Hepatocyte (in vitro differentiated cells): ENCODE results near the gene IMMT. TPM values are rescaled to one million over a fixed set of nuclear protein-coding genes. Genes with fewer than 3 reads are reported as not detected.

Source experiments
- DNase-seq: peaks from one replicate; pipeline ENCODE4 v3.0.0-alpha.2; 2016; ENCODE audit warnings: low spot score
- H2AFZ ChIP-seq: fragments of 200-600 bp; sonication (generic); 2 replicates; pipeline ENCODE4 v1.6.0; 2016; ENCODE audit warnings: antibody characterized with exemption, mild to moderate bottlenecking
- H3K27ac ChIP-seq: fragments of 200-600 bp; sonication (generic); 2 replicates; pipeline ENCODE4 v1.5.1; 2016; ENCODE audit warnings: mild to moderate bottlenecking
- H3K27me3 ChIP-seq: fragments of 200-600 bp; sonication (generic); 2 replicates; pipeline ENCODE4 v1.6.1; 2016
- H3K36me3 ChIP-seq: fragments of 200-600 bp; sonication (generic); replicated peaks from 2 replicates; pipeline ENCODE4 v1.5.1; 2016; ENCODE audit warnings: low read depth; ENCODE audit not compliant: insufficient read depth
- H3K4me1 ChIP-seq: fragments of 200-600 bp; sonication (generic); 2 replicates; pipeline ENCODE4 v1.5.1; 2016; ENCODE audit warnings: mild to moderate bottlenecking, moderate library complexity; ENCODE audit not compliant: insufficient read depth
- H3K4me2 ChIP-seq: fragments of 200-600 bp; sonication (generic); 2 replicates; pipeline ENCODE4 v1.6.0; 2016
- H3K4me3 ChIP-seq: fragments of 200-600 bp; sonication (generic); 2 replicates; pipeline ENCODE4 v1.5.1; 2016; ENCODE audit warnings: mild to moderate bottlenecking
- H3K79me2 ChIP-seq: fragments of 200-600 bp; sonication (generic); 2 replicates; pipeline ENCODE4 v1.6.0; 2017; ENCODE audit warnings: mild to moderate bottlenecking
- H3K9me2 ChIP-seq: fragments of 200-600 bp; sonication (generic); replicated peaks from 2 replicates; pipeline ENCODE4 v1.6.0; 2017; ENCODE audit warnings: mild to moderate bottlenecking; ENCODE audit not compliant: insufficient read depth
- H3K9me3 ChIP-seq: fragments of 200-600 bp; sonication (generic); 2 replicates; pipeline ENCODE4 v1.5.1; 2016; ENCODE audit warnings: low read depth, mild to moderate bottlenecking
- H4K20me1 ChIP-seq: fragments of 200-600 bp; sonication (generic); 2 replicates; pipeline ENCODE4 v1.6.0; 2016; ENCODE audit warnings: mild to moderate bottlenecking; ENCODE audit not compliant: insufficient read depth, poor library complexity, severe bottlenecking
- EZH2 ChIP-seq: fragments of 200-600 bp; sonication (generic); IDR thresholded peaks from 2 replicates; pipeline ENCODE4 v1.6.1; 2016; ENCODE audit warnings: antibody characterized with exemption, mild to moderate bottlenecking, borderline replicate concordance
- EZH2phosphoT487 ChIP-seq: fragments of 200-600 bp; sonication (generic); IDR thresholded peaks from one replicate; pipeline ENCODE4 v1.6.1; 2018; ENCODE audit warnings: antibody characterized with exemption, mild to moderate bottlenecking, low read depth, moderate library complexity; ENCODE audit not compliant: unreplicated experiment, severe bottlenecking
- WGBS: methylation state at CpG from one replicate; pipeline ENCODE4 v1.1.6; 2016; ENCODE audit warnings: low lambda C conversion rate; ENCODE audit errors: missing lambda C conversion rate; 5-methylcytosine and 5-hydroxymethylcytosine counted together
- polyA plus RNA-seq: library from polyadenylated mRNA; unstranded; fragments of >200 nt; fragmentation: Nextera tagmentation; extraction: Ambion mirVana; gene quantifications from 2 replicates; pipeline ENCODE4 v1.2.1, GENCODE V29; 2016
- total RNA-seq: library from RNA; depleted of rRNA; stranded (reverse); fragments of >200 nt; gene quantifications from 2 replicates; pipeline ENCODE4 v1.2.3, GENCODE V29; 2014
- TF ChIP-seq, protein P1 (sequence below): fragments of 200-600 bp; sonication (generic); IDR thresholded peaks from 2 replicates; pipeline ENCODE4 v1.5.1; 2016; ENCODE audit warnings: antibody characterized with exemption, mild to moderate bottlenecking; ENCODE audit not compliant: poor library complexity

Gene IMMT
- total and polyA plus RNA-seq, 2 experiments from 2014 or later = 60.1 to 67.9 TPM

DNA sequence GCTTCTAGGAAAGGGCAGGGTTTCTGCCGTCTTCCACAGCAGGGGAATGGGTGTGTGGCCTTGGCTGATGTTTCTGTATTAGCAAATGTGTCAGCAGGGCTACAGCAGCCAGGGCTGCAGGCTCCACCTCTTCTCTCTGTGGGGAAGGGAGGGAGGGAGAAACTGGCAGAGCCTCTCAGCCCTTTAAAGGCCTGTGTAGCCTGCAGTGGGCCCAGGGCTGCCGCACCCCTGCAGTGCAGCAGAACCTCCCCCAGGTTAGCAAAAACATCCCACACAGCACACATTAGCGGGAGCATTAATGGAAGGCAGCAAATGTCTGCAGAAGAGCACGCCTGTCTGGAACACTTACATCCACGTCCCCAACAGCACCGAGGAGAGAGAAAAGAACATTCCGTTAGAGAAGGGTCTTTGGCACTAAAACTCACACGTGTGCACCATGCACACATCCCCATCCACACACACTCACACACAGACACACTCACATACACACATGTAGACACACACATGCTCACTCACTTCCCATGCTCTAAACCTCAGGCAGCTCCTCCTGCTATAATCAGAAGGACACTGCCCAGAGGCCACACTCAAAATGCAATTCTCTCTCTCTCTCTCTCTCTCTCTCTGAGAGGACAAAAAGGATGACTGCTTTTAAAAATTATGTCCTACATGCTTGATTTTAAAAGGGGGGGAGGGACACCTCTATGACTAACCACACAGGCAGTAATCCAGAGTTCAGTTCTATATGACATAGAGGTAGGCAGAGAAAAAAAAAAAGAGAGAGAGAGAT is 28.1 kb upstream of the IMMT start:
- H3K27me3 ChIP-seq = no peaks in the 10 kb centered on the region
- no peaks in the 10 kb centered on the region for H3K36me3 ChIP-seq
- no peak overlapping the region for H3K4me3 ChIP-seq
- no peaks in the 10 kb centered on the region for H4K20me1 ChIP-seq
- TF ChIP-seq EZH2 (no peak), EZH2phosphoT487 (no peak)
- TF ChIP-seq, protein P1, sequence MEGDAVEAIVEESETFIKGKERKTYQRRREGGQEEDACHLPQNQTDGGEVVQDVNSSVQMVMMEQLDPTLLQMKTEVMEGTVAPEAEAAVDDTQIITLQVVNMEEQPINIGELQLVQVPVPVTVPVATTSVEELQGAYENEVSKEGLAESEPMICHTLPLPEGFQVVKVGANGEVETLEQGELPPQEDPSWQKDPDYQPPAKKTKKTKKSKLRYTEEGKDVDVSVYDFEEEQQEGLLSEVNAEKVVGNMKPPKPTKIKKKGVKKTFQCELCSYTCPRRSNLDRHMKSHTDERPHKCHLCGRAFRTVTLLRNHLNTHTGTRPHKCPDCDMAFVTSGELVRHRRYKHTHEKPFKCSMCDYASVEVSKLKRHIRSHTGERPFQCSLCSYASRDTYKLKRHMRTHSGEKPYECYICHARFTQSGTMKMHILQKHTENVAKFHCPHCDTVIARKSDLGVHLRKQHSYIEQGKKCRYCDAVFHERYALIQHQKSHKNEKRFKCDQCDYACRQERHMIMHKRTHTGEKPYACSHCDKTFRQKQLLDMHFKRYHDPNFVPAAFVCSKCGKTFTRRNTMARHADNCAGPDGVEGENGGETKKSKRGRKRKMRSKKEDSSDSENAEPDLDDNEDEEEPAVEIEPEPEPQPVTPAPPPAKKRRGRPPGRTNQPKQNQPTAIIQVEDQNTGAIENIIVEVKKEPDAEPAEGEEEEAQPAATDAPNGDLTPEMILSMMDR = no peak
- peak; percentile 66 for DNase-seq
- 31% methylated on average over 7 of the region's 8 CpGs for WGBS
- H3K4me2 ChIP-seq = peak overlapping the region; percentile 39
- no peaks in the 10 kb centered on the region for H3K79me2 ChIP-seq
- H3K27ac ChIP-seq = peak overlapping the region; percentile 70
- no peaks in the 10 kb centered on the region for H3K9me2 ChIP-seq
- peaks cover 13% of the 10 kb centered on the region for H3K4me1 ChIP-seq
- H3K9me3 ChIP-seq = no peaks in the 10 kb centered on the region
- H2AFZ ChIP-seq = peak overlapping the region; percentile 38

DNA sequence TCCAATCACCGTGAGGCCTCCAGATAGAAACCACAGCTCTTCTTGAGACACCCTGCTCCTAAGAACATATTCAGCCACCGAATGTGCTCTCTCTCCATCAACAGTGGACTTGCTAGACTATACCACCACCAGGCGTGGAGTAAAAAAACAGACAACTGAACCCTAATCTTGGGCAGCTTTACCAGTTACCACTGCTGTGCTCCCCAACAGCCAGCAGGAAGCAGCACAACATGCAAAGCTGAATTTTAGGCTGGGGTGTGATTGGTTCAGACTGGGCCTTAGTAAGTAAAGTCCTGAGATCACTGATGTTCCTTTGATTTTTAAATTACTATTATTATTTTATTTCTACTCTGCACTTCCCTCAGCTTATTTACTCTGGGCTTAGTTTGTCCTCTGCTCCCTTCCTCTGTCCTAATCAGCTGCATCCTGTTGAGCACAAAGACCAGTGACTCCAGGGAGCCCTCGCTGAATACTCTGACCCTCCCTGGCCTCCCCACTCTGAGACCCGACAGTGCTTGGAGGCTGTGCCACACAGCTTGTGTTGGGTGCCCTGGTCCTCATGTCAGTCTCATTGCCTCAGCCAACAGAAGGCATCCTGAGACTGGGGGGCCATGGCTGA is 25.9 kb upstream of the IMMT start:
- H3K4me2 ChIP-seq = no peak overlapping the region
- WGBS = 53% methylated on average over 5 of the region's 5 CpGs

DNA sequence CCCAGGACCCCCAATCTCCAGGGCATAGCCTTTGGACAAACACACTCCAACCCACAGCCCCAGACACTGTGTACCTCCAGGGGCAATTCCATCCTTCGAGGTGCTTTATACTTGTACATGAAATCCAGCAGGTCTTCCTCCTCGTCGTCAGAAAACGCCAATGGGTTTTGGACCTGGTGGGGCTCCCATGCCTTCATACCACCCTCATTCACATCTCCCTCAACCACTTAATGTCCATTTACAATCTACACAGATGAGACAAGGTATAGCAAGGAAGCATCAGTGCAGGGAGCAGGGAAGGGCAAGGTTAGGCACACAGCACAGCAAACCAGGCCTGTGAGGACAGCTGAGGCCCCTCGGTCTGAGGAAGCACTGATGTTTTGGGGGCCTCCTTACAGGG is 24.6 kb upstream of the IMMT start:
- no peak for DNase-seq
- 74% methylated on average over 5 of the region's 5 CpGs for WGBS
- Histone ChIP-seq H3K4me1 (peaks cover 14% of the 10 kb centered on the region), H3K79me2 (no peaks in the 10 kb centered on the region), H3K9me3 (no peaks in the 10 kb centered on the region), H4K20me1 (no peaks in the 10 kb centered on the region), H3K36me3 (no peaks in the 10 kb centered on the region), H3K4me3 (no peak overlapping the region), H3K27me3 (no peaks in the 10 kb centered on the region), H2AFZ (no peak overlapping the region), H3K27ac (no peak overlapping the region), H3K9me2 (no peaks in the 10 kb centered on the region), H3K4me2 (no peak overlapping the region)
- TF ChIP-seq EZH2 = no peak
- TF ChIP-seq, protein P1 = no peak
- no peak for TF ChIP-seq EZH2phosphoT487

More for the DNA sequence above, 25.9 kb upstream of the IMMT start:
- Histone ChIP-seq H3K36me3 (no peaks in the 10 kb centered on the region), H3K9me3 (no peaks in the 10 kb centered on the region), H3K4me1 (peaks cover 13% of the 10 kb centered on the region), H3K4me3 (no peak overlapping the region), H3K27me3 (no peaks in the 10 kb centered on the region), H3K27ac (no peak overlapping the region), H3K9me2 (no peaks in the 10 kb centered on the region), H2AFZ (no peak overlapping the region), H3K79me2 (no peaks in the 10 kb centered on the region), H4K20me1 (no peaks in the 10 kb centered on the region)
- peak; percentile 73 for DNase-seq
- TF ChIP-seq, protein P1 = peak; percentile 93
- no peak for TF ChIP-seq EZH2
- no peak for TF ChIP-seq EZH2phosphoT487
